Glomerular endothelial cell (primary cell): Measurements from ENCODE around the gene WDR45B. TPM values are rescaled to one million over a fixed set of nuclear protein-coding genes. Genes with fewer than 3 reads are reported as not detected.
"Not testable (repeated sequence)": the region's sequence is repeated elsewhere in the genome, so short reads cannot be mapped to it uniquely, and the experiment has no call there.

Experiments
- DNase-seq: peaks from one replicate; pipeline ENCODE4 v3.0.0-alpha.2; 2011; ENCODE audit warnings: low read depth, low spot score; ENCODE audit errors: extremely low read depth
- total RNA-seq: library from RNA; depleted of rRNA; stranded (reverse); fragments of >200 nt; gene quantifications from 2 replicates; pipeline ENCODE4 v1.2.3, GENCODE V29; 2015

The WDR45B gene
- total RNA-seq, 1 donor from 2014 or later, result 94.4 TPM

GRCh38 chr17:82587234-82588086 lies 60.8 kb downstream of the WDR45B start:
- no peak for DNase-seq

- no peak for DNase-seq
These were observed 61.5 kb downstream of the WDR45B start for GRCh38 chr17:82586576-82587233.

- not testable (repeated sequence) for DNase-seq
These were observed 62.2 kb downstream of the WDR45B start for GRCh38 chr17:82585935-82586575.

- DNase-seq, result no peak
These were observed 64.5 kb downstream of the WDR45B start for GRCh38 chr17:82583720-82584234.

GRCh38 chr17:82582709-82583108 lies 65.5 kb downstream of the WDR45B start:
- no peak for DNase-seq

GRCh38 chr17:82582213-82582612 lies 66.0 kb downstream of the WDR45B start:
- no peak for DNase-seq

- not testable (repeated sequence) for DNase-seq
These were observed 68.3 kb downstream of the WDR45B start for GRCh38 chr17:82579969-82580368.

GRCh38 chr17:82577300-82577699 lies 70.9 kb downstream of the WDR45B start:
- no peak for DNase-seq

- DNase-seq, result not testable (repeated sequence)
These were observed 72.5 kb downstream of the WDR45B start for GRCh38 chr17:82575581-82576221.

- DNase-seq, result no peak
These were observed 74.2 kb downstream of the WDR45B start for GRCh38 chr17:82574041-82574440.

- no peak for DNase-seq
These were observed 76.4 kb downstream of the WDR45B start for GRCh38 chr17:82571855-82572254.

- no peak for DNase-seq
These were observed 78.0 kb downstream of the WDR45B start for GRCh38 chr17:82570277-82570676.

- no peak for DNase-seq
These were observed 78.6 kb downstream of the WDR45B start for GRCh38 chr17:82569621-82570020.

- DNase-seq, result no peak
These were observed 79.2 kb downstream of the WDR45B start for GRCh38 chr17:82568997-82569393.

- no peak for DNase-seq
These were observed 81.0 kb downstream of the WDR45B start for GRCh38 chr17:82567286-82567685.

GRCh38 chr17:82566129-82566960 lies 81.9 kb downstream of the WDR45B start:
- no peak for DNase-seq

- no peak for DNase-seq
These were observed 82.7 kb downstream of the WDR45B start for GRCh38 chr17:82565551-82565950.
